PFSK-1 (cell line): ENCODE measurements around the gene ADAT3.

ENCODE experiments used
- FOXP2 ChIP-seq: optimal IDR thresholded peaks from 2 replicates; pipeline ENCODE3; 2011; ENCODE audit warnings: borderline replicate concordance, control low read depth, inconsistent platforms; ENCODE audit not compliant: insufficient read depth; ENCODE audit errors: extremely low read length, extremely low read depth
- POLR2AphosphoS5 ChIP-seq: IDR thresholded peaks from 2 replicates; pipeline ENCODE4 v1.6.1; 2012; ENCODE audit warnings: low read depth, mild to moderate bottlenecking, control low read depth, low read length, moderate library complexity
- TAF1 ChIP-seq: IDR thresholded peaks from 2 replicates; pipeline ENCODE4 v1.6.1; 2012; ENCODE audit warnings: low read length, control low read depth, borderline replicate concordance; ENCODE audit not compliant: insufficient read depth
- TF ChIP-seq, protein P1 (sequence below), 2 experiments: IDR thresholded peaks; 2 replicates each; pipeline versions ENCODE4 v1.6.1 to v1.8.0; 2011 to 2012; ENCODE audit warnings: low read depth in 2 of 2, low read length in 2 of 2, control low read depth in 1 of 2, inconsistent platforms in 1 of 2, mild to moderate bottlenecking in 1 of 2, moderate library complexity in 1 of 2; ENCODE audit not compliant: insufficient read depth in 1 of 2

- TF ChIP-seq TAF1: no peak
- TF ChIP-seq FOXP2: no peak
- TF ChIP-seq, protein P1, sequence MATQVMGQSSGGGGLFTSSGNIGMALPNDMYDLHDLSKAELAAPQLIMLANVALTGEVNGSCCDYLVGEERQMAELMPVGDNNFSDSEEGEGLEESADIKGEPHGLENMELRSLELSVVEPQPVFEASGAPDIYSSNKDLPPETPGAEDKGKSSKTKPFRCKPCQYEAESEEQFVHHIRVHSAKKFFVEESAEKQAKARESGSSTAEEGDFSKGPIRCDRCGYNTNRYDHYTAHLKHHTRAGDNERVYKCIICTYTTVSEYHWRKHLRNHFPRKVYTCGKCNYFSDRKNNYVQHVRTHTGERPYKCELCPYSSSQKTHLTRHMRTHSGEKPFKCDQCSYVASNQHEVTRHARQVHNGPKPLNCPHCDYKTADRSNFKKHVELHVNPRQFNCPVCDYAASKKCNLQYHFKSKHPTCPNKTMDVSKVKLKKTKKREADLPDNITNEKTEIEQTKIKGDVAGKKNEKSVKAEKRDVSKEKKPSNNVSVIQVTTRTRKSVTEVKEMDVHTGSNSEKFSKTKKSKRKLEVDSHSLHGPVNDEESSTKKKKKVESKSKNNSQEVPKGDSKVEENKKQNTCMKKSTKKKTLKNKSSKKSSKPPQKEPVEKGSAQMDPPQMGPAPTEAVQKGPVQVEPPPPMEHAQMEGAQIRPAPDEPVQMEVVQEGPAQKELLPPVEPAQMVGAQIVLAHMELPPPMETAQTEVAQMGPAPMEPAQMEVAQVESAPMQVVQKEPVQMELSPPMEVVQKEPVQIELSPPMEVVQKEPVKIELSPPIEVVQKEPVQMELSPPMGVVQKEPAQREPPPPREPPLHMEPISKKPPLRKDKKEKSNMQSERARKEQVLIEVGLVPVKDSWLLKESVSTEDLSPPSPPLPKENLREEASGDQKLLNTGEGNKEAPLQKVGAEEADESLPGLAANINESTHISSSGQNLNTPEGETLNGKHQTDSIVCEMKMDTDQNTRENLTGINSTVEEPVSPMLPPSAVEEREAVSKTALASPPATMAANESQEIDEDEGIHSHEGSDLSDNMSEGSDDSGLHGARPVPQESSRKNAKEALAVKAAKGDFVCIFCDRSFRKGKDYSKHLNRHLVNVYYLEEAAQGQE (IDR thresholded peaks at IDR 0.05; ENCODE audit: insufficient read depth in 1 of 2, low read depth in 2 of 2, low read length in 2 of 2): no peak
- TF ChIP-seq POLR2AphosphoS5: no peak
These were observed 49.4 kb upstream of the ADAT3 start for GRCh38 chr19:1855828-1856255.
